IPS DF 19.7 (cell line): Measurements from ENCODE around the gene SMNDC1.
"Not testable (repeated sequence)": the region's sequence is repeated elsewhere in the genome, so short reads cannot be mapped to it uniquely, and the experiment has no call there.

Experiments used
- DNase-seq: peaks from one replicate; pipeline ENCODE4 v3.0.0-alpha.2; 2013; ENCODE audit warnings: low read depth, low spot score

The SMNDC1 gene

GRCh38 chr10:110252151-110252550 lies 52.6 kb downstream of the SMNDC1 start:
- DNase-seq, result no peak

DNA sequence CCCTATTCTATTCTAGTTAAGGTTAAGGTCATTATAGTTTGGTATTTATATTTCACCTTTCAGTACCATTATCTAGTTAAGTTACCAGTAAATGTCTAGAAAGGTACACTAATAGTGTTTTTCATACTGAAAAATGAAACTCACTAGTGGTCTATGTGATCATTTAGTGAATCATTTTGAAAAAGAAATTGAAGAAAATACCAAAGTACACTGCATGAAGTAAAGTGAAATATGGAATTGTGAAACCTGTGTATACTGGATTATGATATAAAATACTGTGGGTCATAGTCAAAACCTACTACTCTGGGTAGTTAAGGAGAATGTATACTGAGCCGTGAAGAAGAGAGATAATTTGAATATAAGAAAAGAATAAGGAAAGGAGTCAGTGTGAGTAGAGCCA lies 53.3 kb downstream of the SMNDC1 start:
- DNase-seq, result not testable (repeated sequence)

GRCh38 chr10:110249489-110249888 lies 55.2 kb downstream of the SMNDC1 start:
- DNase-seq, result not testable (repeated sequence)

GRCh38 chr10:110247833-110248232 lies 56.9 kb downstream of the SMNDC1 start:
- DNase-seq, result not testable (repeated sequence)

DNA sequence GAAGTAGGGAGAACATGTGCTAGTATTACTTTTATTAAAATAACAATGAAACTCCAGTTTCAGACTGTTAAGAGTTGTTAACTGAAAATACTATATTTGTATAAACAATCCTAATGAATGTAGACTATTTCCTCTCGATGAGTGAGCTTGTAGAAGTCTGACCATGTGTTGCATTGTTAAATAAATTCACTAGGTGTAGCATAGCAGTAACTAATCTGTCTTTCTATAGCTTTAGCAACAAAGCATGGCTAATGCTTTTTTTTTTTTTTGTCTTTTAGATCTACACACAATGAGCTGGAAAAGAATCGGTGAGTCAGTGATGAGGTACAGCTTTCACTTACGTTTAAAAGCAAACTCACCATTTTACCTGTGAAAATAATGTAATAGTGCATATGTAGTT lies 60.2 kb downstream of the SMNDC1 start:
- DNase-seq, result no peak

DNA sequence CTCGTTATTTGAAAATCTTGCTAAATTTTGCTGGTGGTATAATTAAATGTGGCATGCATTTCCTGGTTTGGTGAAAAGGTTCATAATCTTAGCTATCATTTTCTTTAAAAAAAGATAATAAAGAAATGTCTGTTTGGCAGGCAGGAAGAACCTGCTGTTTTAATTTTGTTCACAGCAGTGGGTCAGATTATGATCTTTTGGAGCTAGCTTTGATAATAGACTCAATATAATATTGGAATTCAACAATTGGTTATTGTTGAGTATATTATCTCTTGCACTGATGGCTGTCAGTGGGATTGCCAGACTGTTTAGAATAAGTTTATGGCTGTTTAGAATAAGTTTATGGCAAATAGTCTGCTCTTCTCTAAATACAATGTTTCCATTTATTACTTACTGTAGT lies 62.2 kb downstream of the SMNDC1 start:
- DNase-seq, result no peak

DNA sequence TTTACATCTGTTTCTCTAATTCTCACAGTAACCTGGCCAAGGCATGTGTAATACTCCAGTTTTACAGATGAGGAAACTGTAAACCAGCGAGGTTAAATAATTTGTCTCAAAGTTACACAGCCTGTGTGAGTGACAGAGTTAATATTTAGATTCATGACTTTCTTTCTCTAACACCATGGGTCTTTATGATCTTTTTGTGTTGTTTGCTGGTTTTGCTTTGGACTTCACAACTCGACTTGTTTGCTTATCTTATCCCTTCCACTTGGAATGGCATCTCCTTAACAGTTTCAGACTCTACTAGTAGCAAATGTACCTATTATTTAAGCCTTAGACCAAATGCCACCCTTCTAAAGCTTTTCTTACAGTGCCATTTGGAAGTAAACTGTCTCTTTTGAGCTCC lies 62.9 kb downstream of the SMNDC1 start:
- DNase-seq, result no peak

DNA sequence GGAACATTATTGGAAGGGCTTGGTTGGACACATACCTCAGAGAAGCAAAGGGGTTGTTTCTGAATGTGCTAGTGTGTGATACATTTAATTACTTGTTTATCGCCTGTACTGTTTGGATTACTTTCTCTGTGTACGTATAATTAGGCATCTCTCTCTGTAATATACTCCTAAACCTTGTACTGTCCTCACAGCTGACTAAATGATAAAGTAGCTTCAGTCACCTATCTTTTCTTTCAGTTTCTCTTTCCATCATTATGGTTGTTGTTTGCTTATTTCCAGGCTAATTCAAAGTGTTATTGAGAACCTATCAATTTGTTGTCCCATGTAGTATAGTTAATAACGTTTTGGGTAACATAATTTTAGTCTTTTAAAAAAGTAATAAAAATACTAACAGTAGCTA lies 63.3 kb downstream of the SMNDC1 start:
- no peak for DNase-seq
